Skeletal muscle satellite cell (primary cell): ENCODE results near the gene SLK.

Experiments used
- H3K27me3 ChIP-seq: 2 replicates; pipeline ENCODE4 v1.7.0; 2013; ENCODE audit warnings: low read length; ENCODE audit not compliant: control insufficient read depth, insufficient read depth
- H3K36me3 ChIP-seq: 2 replicates; pipeline ENCODE4 v1.7.0; 2013; ENCODE audit warnings: mild to moderate bottlenecking, control low read depth, low read length; ENCODE audit not compliant: insufficient read depth
- H3K4me1 ChIP-seq: 2 replicates; pipeline ENCODE4 v1.7.0; 2013; ENCODE audit warnings: low read length; ENCODE audit not compliant: control insufficient read depth, insufficient read depth
- H3K4me2 ChIP-seq: 2 replicates; pipeline ENCODE4 v1.7.0; 2013; ENCODE audit warnings: mild to moderate bottlenecking, low read length
- H3K4me3 ChIP-seq: 2 replicates; pipeline ENCODE4 v1.7.0; 2013; ENCODE audit warnings: low read length
- H3K9ac ChIP-seq: 2 replicates; pipeline ENCODE4 v1.7.0; 2013; ENCODE audit warnings: mild to moderate bottlenecking, low read depth, low read length, moderate library complexity
- H3K9me3 ChIP-seq: replicated peaks from 2 replicates; pipeline ENCODE4 v1.7.0; 2013; ENCODE audit warnings: mild to moderate bottlenecking, control low read depth, low read length

The SLK gene

DNA sequence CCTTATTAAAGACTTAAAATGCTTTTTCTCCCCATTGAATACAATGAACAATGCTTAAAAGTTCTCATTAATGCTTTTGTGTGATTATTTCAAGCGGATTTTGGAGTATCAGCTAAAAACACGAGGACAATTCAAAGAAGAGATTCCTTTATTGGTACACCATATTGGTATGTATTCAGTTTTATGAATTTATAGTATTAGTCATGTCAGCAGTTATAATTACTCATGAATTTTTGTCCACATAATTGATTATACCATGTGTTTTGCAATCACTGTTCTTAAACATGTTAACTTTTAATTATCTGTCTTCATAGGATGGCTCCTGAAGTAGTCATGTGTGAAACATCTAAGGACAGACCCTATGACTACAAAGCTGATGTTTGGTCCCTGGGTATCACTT, 31.9 kb downstream of the SLK start:
- no peaks in the 10 kb centered on the region for H3K27me3 ChIP-seq
- peaks cover 44% of the 10 kb centered on the region for H3K36me3 ChIP-seq
- no peak overlapping the region for H3K4me2 ChIP-seq
- no peak overlapping the region for H3K4me3 ChIP-seq
- no peak overlapping the region for H3K9ac ChIP-seq
- peaks cover 6% of the 10 kb centered on the region for H3K4me1 ChIP-seq
- no peaks in the 10 kb centered on the region for H3K9me3 ChIP-seq

DNA sequence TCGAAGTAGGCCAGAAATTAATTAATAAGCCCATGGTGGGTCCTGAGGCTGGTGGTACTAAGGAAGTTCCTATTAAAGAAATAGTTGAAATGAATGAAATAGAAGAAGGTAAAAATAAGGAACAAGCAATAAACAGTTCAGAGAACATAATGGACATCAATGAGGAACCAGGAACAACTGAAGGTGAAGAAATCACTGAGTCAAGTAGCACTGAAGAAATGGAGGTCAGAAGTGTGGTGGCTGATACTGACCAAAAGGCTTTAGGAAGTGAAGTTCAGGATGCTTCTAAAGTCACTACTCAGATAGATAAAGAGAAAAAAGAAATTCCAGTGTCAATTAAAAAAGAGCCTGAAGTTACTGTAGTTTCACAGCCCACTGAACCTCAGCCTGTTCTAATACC, 36.0 kb downstream of the SLK start:
- Histone ChIP-seq H3K4me2 (no peak overlapping the region), H3K36me3 (peaks cover 50% of the 10 kb centered on the region), H3K9ac (no peak overlapping the region), H3K27me3 (no peaks in the 10 kb centered on the region), H3K9me3 (no peaks in the 10 kb centered on the region), H3K4me3 (no peak overlapping the region), H3K4me1 (no peaks in the 10 kb centered on the region)

DNA sequence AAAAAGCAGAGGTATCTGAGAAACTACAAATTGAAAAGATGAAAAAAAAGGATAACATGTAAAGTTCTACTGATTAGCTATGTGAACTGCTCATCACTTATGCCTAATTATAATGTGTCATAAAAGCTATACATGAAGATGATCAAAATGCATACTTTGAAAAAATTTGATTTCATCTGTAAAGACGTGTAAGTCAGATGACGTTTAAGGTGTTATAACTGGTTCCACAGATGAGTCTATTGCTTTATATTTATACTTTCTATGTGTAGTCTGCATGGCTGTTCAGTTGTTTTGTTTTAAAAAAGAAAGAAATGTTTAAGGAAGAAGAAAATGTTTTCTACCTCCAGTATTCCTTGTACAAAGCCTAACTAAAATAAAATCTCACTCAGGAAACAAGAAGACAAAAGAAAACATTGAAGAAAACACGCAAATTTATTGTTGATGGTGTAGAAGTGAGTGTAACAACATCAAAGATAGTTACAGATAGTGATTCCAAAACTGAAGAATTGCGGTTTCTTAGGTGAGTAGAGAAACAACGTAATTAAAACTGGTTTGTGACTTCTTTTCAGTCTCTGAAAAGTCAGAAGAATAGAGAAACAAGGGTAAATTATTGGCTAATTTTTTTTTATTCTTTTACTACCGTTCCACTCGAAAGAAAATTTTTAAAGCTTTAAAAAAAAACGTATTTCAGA, 38.4 kb downstream of the SLK start:
- H3K9ac ChIP-seq: no peak overlapping the region
- H3K36me3 ChIP-seq: peaks cover 41% of the 10 kb centered on the region

DNA sequence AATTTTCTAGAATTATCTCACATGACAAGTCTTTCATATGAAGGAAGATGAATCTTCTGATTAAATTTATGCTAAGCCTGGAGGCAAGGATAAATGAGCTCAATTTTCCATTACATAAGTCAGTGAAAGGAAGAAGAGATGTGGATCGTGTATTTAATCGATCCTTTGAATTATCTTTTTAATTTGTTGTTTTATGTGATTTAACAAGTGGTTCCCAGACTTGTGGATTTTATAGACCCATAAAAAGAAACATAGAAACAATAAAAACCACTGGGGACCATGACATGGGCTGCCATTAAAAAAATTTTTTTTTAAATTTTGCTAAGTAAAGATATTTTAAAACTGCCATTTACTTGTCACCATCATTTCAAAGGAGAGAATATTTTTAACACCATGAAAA, 45.0 kb downstream of the SLK start:
- no peak overlapping the region for H3K4me2 ChIP-seq
- no peak overlapping the region for H3K4me3 ChIP-seq
- no peak overlapping the region for H3K9ac ChIP-seq
- no peaks in the 10 kb centered on the region for H3K4me1 ChIP-seq
- H3K36me3 ChIP-seq: peaks cover 12% of the 10 kb centered on the region
- no peaks in the 10 kb centered on the region for H3K9me3 ChIP-seq
- no peaks in the 10 kb centered on the region for H3K27me3 ChIP-seq

More for the DNA sequence above, 38.4 kb downstream of the SLK start:
- no peak overlapping the region for H3K4me2 ChIP-seq
- H3K27me3 ChIP-seq: no peaks in the 10 kb centered on the region
- no peak overlapping the region for H3K4me3 ChIP-seq
- no peaks in the 10 kb centered on the region for H3K4me1 ChIP-seq
- no peaks in the 10 kb centered on the region for H3K9me3 ChIP-seq

DNA sequence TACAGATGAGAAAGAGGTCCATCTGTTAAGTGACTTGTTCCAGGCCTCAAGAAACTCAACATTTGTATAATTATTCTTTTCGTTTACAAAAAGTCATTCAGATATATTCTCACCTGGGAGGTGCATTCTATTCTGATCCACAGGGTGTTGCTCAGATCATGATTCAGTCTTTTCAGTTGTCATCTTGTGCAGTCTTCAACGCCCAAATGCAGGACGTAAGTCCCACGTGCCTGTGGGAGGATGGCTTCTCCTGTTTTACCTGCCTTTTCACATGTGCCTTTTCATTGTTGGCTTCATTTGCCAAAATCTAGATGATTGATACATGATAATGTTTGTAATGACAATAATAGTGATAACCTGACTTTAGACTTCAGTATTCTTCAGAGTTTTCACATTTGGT, 46.5 kb downstream of the SLK start:
- Histone ChIP-seq H3K36me3 (peaks cover 13% of the 10 kb centered on the region), H3K27me3 (no peaks in the 10 kb centered on the region), H3K4me3 (no peak overlapping the region), H3K9ac (no peak overlapping the region), H3K4me1 (no peaks in the 10 kb centered on the region), H3K4me2 (no peak overlapping the region), H3K9me3 (no peaks in the 10 kb centered on the region)

DNA sequence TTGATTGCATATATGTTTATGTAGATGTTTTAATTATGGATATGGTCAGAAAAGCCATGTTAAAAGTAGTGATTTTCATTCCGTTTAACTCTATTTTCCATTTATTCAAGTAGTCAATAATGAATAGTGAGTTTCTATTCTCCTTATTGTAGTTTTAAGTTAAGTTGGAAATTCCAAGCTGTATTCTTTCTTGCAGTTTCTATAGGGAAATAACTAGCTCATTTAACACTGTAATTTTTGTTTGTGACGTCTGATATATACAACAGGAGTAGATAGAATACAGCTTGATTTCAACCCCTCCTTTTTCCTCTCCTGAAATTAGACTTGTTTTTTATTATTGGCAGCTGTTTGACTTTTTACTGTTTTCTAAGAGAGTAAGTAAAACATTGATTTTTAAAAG, 47.2 kb downstream of the SLK start:
- peaks cover 19% of the 10 kb centered on the region for H3K36me3 ChIP-seq
- H3K4me1 ChIP-seq: no peaks in the 10 kb centered on the region
- H3K4me2 ChIP-seq: no peak overlapping the region
- H3K4me3 ChIP-seq: no peak overlapping the region
- H3K27me3 ChIP-seq: no peaks in the 10 kb centered on the region
- H3K9ac ChIP-seq: no peak overlapping the region
- H3K9me3 ChIP-seq: no peaks in the 10 kb centered on the region

DNA sequence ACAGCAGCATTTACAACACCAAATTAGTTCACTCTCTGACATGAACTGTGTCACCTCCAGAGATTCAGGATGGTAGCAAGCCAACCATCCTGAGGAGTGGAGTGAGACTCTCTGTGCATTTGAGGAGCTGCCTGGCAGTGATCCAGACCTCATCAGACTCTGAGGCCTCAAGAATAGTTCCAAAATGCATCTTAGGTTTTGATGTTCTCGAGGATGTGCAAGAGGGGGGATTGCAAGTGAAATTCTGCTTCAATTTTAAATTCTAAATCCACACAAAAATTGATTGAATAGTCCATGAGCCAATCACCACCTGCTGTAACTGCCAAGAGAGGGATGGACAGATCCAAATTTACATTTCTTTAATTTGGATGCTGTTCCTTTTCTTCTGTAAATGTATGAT, 49.7 kb downstream of the SLK start:
- H3K36me3 ChIP-seq: peaks cover 38% of the 10 kb centered on the region

DNA sequence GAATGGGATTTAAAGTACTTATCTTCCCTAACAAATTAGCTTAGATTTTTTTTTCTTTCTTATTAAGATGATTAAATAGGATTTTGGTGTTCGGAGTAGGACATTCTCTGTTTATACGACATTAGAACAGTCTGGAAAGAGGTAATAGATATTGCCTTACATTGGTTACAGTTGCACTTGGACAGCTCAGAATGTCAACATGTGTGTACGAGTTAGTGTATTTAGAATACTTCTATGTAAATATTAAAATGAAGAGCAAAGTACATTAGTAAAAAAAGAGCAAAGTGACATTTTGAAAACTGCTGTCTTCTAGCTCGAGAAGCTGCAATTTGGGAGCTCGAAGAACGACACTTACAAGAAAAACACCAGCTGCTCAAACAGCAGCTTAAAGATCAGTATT, 51.5 kb downstream of the SLK start:
- H3K9me3 ChIP-seq: no peaks in the 10 kb centered on the region
- no peak overlapping the region for H3K9ac ChIP-seq
- H3K4me1 ChIP-seq: peaks cover 9% of the 10 kb centered on the region
- no peaks in the 10 kb centered on the region for H3K27me3 ChIP-seq
- H3K4me2 ChIP-seq: no peak overlapping the region
- H3K4me3 ChIP-seq: no peak overlapping the region
- peaks cover 49% of the 10 kb centered on the region for H3K36me3 ChIP-seq

More for the DNA sequence above, 49.7 kb downstream of the SLK start:
- Histone ChIP-seq H3K9me3 (no peaks in the 10 kb centered on the region), H3K27me3 (no peaks in the 10 kb centered on the region), H3K4me1 (peaks cover 8% of the 10 kb centered on the region), H3K9ac (no peak overlapping the region), H3K4me3 (no peak overlapping the region), H3K4me2 (no peak overlapping the region)

DNA sequence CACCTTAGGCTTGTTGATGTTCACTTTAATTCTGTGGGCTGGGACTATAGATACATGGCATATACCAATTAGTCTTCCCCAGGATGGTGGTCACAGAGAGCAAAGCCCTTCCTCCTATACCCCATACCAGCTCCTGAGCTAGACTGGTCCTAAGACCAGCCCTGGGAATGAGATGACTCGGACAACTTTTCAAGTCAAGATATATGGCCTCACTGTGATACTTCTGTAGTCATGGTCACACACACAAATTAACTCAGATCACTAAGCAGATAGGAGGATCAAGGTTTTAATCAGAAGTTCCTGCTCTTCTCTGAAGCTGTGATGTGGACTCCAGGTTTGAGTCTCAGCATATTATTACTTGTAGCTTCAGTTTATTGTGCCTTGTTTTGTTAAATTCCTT, 53.1 kb downstream of the SLK start:
- Histone ChIP-seq H3K36me3 (peaks cover 59% of the 10 kb centered on the region), H3K9ac (no peak overlapping the region), H3K4me1 (peaks cover 9% of the 10 kb centered on the region), H3K4me3 (no peak overlapping the region), H3K9me3 (no peaks in the 10 kb centered on the region), H3K4me2 (no peak overlapping the region), H3K27me3 (no peaks in the 10 kb centered on the region)

DNA sequence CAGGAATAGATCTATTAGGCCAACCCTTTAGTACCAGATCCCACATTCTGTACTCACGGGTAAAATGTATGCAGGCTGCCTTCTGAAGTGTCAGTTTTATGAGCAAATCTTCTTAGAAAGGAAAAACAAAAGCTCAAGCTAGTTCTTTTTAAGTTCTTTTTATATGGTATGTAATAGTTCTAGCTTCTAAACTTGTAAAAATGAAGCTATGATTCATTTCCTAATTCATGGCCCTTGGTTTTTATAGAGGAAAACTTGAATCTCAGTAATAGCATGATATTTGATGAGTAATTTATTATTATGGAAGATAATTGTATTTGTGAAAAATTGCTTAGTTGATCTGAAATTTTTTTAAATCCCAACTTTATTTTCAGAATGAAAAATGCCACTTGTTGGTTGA, 54.3 kb downstream of the SLK start:
- no peak overlapping the region for H3K4me3 ChIP-seq
- peaks cover 9% of the 10 kb centered on the region for H3K4me1 ChIP-seq
- H3K4me2 ChIP-seq: no peak overlapping the region
- no peaks in the 10 kb centered on the region for H3K27me3 ChIP-seq
- H3K9ac ChIP-seq: no peak overlapping the region
- H3K36me3 ChIP-seq: peaks cover 70% of the 10 kb centered on the region
- H3K9me3 ChIP-seq: no peaks in the 10 kb centered on the region

DNA sequence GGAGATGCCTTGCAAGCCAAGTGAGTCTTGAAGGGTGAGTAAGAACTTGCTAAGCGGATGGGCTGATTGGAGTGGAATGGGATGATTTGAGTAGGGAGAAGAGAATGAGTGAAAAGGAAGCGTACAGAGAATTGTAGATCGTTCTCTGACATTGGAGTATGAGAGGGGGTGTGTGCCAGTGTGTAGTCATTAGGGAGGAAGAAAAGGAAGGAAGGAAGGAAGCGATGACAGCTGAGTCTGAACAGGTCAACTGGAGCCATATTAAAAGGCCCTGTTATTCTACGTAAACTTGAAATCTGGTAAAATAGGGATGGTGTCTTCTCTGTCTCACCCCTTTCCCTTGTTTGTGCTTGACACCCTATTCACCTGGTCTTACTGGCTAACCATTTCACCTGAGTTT, 55.1 kb downstream of the SLK start:
- Histone ChIP-seq H3K4me1 (peaks cover 9% of the 10 kb centered on the region), H3K4me2 (no peak overlapping the region), H3K36me3 (peaks cover 70% of the 10 kb centered on the region)

DNA sequence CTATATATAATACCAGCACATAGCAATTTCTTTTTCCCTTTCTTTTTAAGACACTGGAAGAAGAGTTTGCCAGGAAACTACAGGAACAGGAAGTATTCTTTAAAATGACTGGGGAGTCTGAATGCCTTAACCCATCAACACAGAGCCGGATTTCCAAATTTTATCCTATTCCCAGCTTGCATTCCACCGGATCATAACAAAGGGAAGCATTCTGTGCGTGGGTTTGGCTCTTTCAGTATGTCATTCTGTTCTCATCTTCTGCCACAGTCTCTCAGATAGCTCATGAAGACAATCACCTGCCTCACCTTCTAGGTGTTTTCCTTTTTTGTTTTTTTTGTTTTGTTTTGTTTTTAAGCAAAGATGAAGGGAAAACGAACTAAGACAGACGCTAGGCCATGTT, 58.6 kb downstream of the SLK start:
- H3K9me3 ChIP-seq: no peaks in the 10 kb centered on the region
- no peak overlapping the region for H3K4me2 ChIP-seq
- no peak overlapping the region for H3K4me3 ChIP-seq
- H3K27me3 ChIP-seq: no peaks in the 10 kb centered on the region
- no peak overlapping the region for H3K9ac ChIP-seq
- peaks cover 9% of the 10 kb centered on the region for H3K4me1 ChIP-seq
- H3K36me3 ChIP-seq: peaks cover 51% of the 10 kb centered on the region

More for the DNA sequence above, 55.1 kb downstream of the SLK start:
- Histone ChIP-seq H3K9me3 (no peaks in the 10 kb centered on the region), H3K27me3 (no peaks in the 10 kb centered on the region), H3K4me3 (no peak overlapping the region), H3K9ac (no peak overlapping the region)
